GM23248 (cell line): ENCODE results near the gene UGT1A10.

Source experiments
- EZH2 ChIP-seq: fragments of 200-600 bp; sonication (generic); IDR thresholded peaks from 2 replicates; pipeline ENCODE4 v1.6.1; 2018; ENCODE audit warnings: antibody characterized with exemption, mild to moderate bottlenecking; ENCODE audit not compliant: insufficient read depth, poor library complexity, severe bottlenecking
- EZH2phosphoT487 ChIP-seq: fragments of 200-600 bp; sonication (generic); IDR thresholded peaks from 2 replicates; pipeline ENCODE4 v1.6.1; 2018; ENCODE audit warnings: antibody characterized with exemption, moderate library complexity, mild to moderate bottlenecking, low read depth; ENCODE audit not compliant: insufficient read depth

- TF ChIP-seq EZH2 (no peak), EZH2phosphoT487 (no peak)
Measured at GRCh38 chr2:233663911-233664310, 27.7 kb downstream of the UGT1A10 start.
